ENCODE results near the gene TNXB.

TNXB gene

DNA sequence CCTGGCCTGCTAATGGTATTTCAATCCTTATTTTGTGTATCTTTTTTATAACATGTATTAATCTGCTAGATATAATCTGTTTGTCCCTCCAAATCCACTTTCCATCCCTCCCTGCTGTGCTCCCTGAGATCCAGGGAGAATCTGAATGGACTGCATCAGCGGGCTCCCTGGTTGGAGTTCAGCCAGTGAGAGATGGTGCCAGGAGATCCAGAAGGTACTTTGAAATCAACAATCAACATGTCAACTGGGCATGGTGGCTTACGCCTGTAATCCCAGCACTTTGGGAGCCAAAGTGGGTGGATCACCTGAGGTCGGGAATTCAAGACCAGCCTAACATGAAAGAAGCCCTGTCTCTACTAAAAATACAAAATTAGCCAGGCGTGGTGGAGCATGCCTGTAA is 14.5 kb upstream of the TNXB start:
- no peak for TF ChIP-seq NFIC (IDR thresholded peaks at IDR 0.05)
- TF ChIP-seq, protein P1, sequence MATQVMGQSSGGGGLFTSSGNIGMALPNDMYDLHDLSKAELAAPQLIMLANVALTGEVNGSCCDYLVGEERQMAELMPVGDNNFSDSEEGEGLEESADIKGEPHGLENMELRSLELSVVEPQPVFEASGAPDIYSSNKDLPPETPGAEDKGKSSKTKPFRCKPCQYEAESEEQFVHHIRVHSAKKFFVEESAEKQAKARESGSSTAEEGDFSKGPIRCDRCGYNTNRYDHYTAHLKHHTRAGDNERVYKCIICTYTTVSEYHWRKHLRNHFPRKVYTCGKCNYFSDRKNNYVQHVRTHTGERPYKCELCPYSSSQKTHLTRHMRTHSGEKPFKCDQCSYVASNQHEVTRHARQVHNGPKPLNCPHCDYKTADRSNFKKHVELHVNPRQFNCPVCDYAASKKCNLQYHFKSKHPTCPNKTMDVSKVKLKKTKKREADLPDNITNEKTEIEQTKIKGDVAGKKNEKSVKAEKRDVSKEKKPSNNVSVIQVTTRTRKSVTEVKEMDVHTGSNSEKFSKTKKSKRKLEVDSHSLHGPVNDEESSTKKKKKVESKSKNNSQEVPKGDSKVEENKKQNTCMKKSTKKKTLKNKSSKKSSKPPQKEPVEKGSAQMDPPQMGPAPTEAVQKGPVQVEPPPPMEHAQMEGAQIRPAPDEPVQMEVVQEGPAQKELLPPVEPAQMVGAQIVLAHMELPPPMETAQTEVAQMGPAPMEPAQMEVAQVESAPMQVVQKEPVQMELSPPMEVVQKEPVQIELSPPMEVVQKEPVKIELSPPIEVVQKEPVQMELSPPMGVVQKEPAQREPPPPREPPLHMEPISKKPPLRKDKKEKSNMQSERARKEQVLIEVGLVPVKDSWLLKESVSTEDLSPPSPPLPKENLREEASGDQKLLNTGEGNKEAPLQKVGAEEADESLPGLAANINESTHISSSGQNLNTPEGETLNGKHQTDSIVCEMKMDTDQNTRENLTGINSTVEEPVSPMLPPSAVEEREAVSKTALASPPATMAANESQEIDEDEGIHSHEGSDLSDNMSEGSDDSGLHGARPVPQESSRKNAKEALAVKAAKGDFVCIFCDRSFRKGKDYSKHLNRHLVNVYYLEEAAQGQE (IDR thresholded peaks at IDR 0.05; ENCODE audit: low read depth), result no peak
- TF ChIP-seq, protein P2, sequence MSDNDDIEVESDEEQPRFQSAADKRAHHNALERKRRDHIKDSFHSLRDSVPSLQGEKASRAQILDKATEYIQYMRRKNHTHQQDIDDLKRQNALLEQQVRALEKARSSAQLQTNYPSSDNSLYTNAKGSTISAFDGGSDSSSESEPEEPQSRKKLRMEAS (IDR thresholded peaks at IDR 0.05), result no peak
- TF ChIP-seq, protein P3, sequence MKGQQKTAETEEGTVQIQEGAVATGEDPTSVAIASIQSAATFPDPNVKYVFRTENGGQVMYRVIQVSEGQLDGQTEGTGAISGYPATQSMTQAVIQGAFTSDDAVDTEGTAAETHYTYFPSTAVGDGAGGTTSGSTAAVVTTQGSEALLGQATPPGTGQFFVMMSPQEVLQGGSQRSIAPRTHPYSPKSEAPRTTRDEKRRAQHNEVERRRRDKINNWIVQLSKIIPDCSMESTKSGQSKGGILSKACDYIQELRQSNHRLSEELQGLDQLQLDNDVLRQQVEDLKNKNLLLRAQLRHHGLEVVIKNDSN (IDR thresholded peaks at IDR 0.05), result no peak
- no peak for TF ChIP-seq CEBPB (IDR thresholded peaks at IDR 0.05)
- TF ChIP-seq TEAD4 (IDR thresholded peaks at IDR 0.05), result no peak
- no peak for TF ChIP-seq EGR1 (IDR thresholded peaks at IDR 0.05)
- TF ChIP-seq EP300 (IDR thresholded peaks at IDR 0.05; ENCODE audit: borderline replicate concordance), result no peak
- no peak for TF ChIP-seq YY1 (IDR thresholded peaks at IDR 0.05; ENCODE audit: low read depth)
- TF ChIP-seq FOXM1 (IDR thresholded peaks at IDR 0.05; ENCODE audit: borderline replicate concordance, low read depth), result no peak
- TF ChIP-seq TCF12 (IDR thresholded peaks at IDR 0.05; ENCODE audit: low read depth), result no peak
- TF ChIP-seq ZBTB7A (IDR thresholded peaks at IDR 0.05; ENCODE audit: low read depth), result no peak
- TF ChIP-seq TAF1 (IDR thresholded peaks at IDR 0.05; ENCODE audit: low read depth), result no peak
- no peak for TF ChIP-seq RAD21 (IDR thresholded peaks at IDR 0.05; ENCODE audit: low read depth)
- no peak for TF ChIP-seq CREB1 (IDR thresholded peaks at IDR 0.05; ENCODE audit: low read depth)

DNA sequence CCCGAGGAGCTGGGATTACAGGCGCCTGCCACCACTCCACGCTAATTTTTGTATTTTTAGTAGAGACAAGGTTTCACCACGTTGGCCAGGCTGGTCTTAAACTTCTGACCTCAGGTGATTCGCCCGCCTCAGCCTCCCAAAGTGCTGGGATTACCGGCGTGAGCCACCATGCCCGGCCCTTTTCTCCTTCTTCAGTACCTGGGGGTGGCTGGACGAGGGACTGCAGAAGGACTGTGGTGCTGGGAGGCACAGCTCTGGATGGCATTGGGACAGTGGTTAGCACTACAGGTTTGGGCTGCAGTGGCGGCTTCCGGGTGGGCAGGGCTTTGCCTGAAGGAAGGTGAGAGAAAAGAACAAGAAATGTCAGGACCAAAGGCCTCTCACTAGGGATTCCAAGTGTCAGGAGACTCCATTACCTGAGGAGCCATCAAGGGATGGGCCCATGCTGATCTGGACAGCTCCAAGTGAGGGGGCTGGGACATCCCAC is 11.5 kb upstream of the TNXB start:
- TF ChIP-seq CEBPB (IDR thresholded peaks at IDR 0.05), result no peak
- TF ChIP-seq ZBTB7A (IDR thresholded peaks at IDR 0.05; ENCODE audit: low read depth), result no peak
- TF ChIP-seq YY1 (IDR thresholded peaks at IDR 0.05; ENCODE audit: low read depth), result no peak
- no peak for TF ChIP-seq EGR1 (IDR thresholded peaks at IDR 0.05)
- no peak for TF ChIP-seq EP300 (IDR thresholded peaks at IDR 0.05; ENCODE audit: borderline replicate concordance)
- no peak for TF ChIP-seq CREB1 (IDR thresholded peaks at IDR 0.05; ENCODE audit: low read depth)
- TF ChIP-seq RAD21 (IDR thresholded peaks at IDR 0.05; ENCODE audit: low read depth), result no peak
- TF ChIP-seq, protein P1 (IDR thresholded peaks at IDR 0.05; ENCODE audit: low read depth), result no peak
- no peak for TF ChIP-seq FOXM1 (IDR thresholded peaks at IDR 0.05; ENCODE audit: borderline replicate concordance, low read depth)
- no peak for TF ChIP-seq TAF1 (IDR thresholded peaks at IDR 0.05; ENCODE audit: low read depth)
- TF ChIP-seq, protein P3 (IDR thresholded peaks at IDR 0.05), result no peak
- TF ChIP-seq NFIC (IDR thresholded peaks at IDR 0.05), result no peak

DNA sequence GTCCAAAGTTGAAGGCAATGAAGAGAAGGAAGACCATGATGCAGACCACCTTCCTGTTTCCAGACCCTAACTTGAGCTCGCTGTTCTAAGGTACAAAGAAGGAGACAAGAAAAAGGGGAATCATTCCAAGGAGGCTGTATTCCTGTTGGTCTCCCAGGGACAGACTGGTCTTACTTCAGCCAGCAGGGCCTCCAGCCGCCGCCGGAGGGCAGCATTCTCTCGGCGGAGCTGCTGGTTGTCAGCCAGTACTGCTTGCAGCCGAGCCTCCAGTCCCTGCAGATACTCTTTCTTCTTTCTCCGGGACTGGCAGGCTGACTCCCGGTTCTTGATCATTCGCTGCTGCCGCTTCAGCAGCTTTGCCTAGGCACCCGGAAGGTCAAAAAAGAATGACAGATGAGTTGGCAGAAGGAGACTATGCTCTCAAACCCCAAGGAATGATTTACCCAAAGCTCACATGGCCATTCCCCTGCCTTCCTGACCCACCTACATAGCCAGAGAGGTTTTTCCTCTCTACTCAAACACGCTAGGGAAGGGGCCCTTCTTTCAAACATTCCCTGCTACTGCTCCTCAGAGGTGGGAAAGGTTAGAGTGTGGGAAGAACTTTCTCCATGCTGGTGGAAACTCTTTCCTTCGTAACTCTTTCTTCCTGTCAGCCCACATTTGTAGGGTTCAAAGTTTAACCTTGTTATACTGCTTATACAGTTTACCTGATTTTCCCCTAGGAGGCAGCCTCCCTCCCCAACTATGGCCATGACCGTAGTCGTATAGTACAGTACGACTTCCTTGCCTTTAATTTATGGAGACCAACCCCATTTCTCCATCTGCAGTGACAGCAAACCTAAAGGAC is 9.9 kb upstream of the TNXB start:
- TF ChIP-seq ZBTB7A (IDR thresholded peaks at IDR 0.05; ENCODE audit: low read depth) (no peak), RAD21 (IDR thresholded peaks at IDR 0.05; ENCODE audit: low read depth) (peak; percentile 87), TEAD4 (IDR thresholded peaks at IDR 0.05) (no peak)

DNA sequence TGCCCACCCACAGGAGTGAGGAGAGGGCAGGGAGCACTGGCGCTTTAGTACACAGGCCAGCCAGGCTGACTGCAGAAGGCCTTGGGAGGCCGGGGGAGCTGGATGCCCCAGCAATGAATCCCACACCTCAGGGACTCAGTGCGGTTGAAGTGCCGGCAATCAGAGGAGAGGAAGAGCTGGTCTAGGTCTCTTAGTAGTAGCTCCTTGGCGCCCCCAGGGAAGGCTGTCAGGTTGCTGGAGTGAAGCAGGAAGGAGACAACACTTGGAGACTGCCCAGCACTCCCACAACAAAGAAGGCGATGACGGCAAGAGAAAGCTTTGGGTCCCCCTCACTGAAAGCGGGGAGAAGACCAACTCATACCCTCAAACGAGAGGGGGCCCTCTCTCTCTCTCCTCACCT is 8.3 kb upstream of the TNXB start:
- TF ChIP-seq CEBPB (IDR thresholded peaks at IDR 0.05) (no peak), CREB1 (IDR thresholded peaks at IDR 0.05; ENCODE audit: low read depth) (no peak), EGR1 (IDR thresholded peaks at IDR 0.05) (no peak), EP300 (IDR thresholded peaks at IDR 0.05; ENCODE audit: borderline replicate concordance) (no peak), TAF1 (IDR thresholded peaks at IDR 0.05; ENCODE audit: low read depth) (no peak), RAD21 (IDR thresholded peaks at IDR 0.05; ENCODE audit: low read depth) (no peak), TCF12 (IDR thresholded peaks at IDR 0.05; ENCODE audit: low read depth) (no peak), FOXM1 (IDR thresholded peaks at IDR 0.05; ENCODE audit: borderline replicate concordance, low read depth) (no peak), NFIC (IDR thresholded peaks at IDR 0.05) (no peak), YY1 (IDR thresholded peaks at IDR 0.05; ENCODE audit: low read depth) (no peak)
- TF ChIP-seq, protein P1 (IDR thresholded peaks at IDR 0.05; ENCODE audit: low read depth), result no peak
- TF ChIP-seq, protein P2 (IDR thresholded peaks at IDR 0.05), result no peak
- TF ChIP-seq, protein P3 (IDR thresholded peaks at IDR 0.05), result no peak

Measured in Ishikawa (cell line).